Ovary (tissue), 9 donors: Measurements from ENCODE around the gene DHRS11. TPM values are rescaled to one million over a fixed set of nuclear protein-coding genes. Genes with fewer than 3 reads are reported as not detected.

Source experiments
- DNase-seq, 5 donors: peaks; one replicate each; pipeline ENCODE4 v3.0.0-alpha.2; 2019 to 2020
- H3K27ac ChIP-seq, 2 donors: fragments of 200-600 bp; one replicate each; pipeline versions ENCODE4 v1.5.1 to v1.8.0; 2019 to 2022
- H3K27me3 ChIP-seq: fragments of 200-600 bp; one replicate; pipeline ENCODE4 v1.8.0; 2022
- H3K36me3 ChIP-seq: fragments of 200-600 bp; sonication (generic); one replicate; pipeline ENCODE4 v1.5.1; 2019
- H3K4me1 ChIP-seq: one replicate; pipeline ENCODE4 v1.8.1; 2013; ENCODE audit warnings: mild to moderate bottlenecking, moderate library complexity; ENCODE audit not compliant: insufficient read depth
- H3K4me3 ChIP-seq: fragments of 200-600 bp; sonication (generic); one replicate; pipeline ENCODE4 v1.5.1; 2017
- H3K9me3 ChIP-seq, 2 donors: fragments of 200-600 bp in 1 of 2; sonication (generic) in 1 of 2; one replicate each; pipeline versions ENCODE4 v1.5.1 to v1.8.1; 2013 to 2019; ENCODE audit warnings: mild to moderate bottlenecking in 1 of 2, moderate library complexity in 1 of 2
- CTCF ChIP-seq, 3 donors: fragments of 450-650 bp in 2 of 3; fragments of 200-600 bp in 1 of 3; IDR thresholded peaks; one replicate each; pipeline versions ENCODE4 v1.5.1 to v1.8.0; 2016 to 2022; ENCODE audit warnings: antibody characterized with exemption in 3 of 3, mild to moderate bottlenecking in 1 of 3
- EP300 ChIP-seq: sonication (generic); formaldehyde crosslinking; IDR thresholded peaks from one replicate; pipeline ENCODE4 v1.6.1; 2017; ENCODE audit warnings: antibody characterized with exemption
- POLR2A ChIP-seq: fragments of 450-650 bp; IDR thresholded peaks from one replicate; pipeline ENCODE4 v1.6.1; 2017; ENCODE audit warnings: antibody characterized with exemption, mild to moderate bottlenecking, moderate library complexity
- WGBS, 3 donors: extraction: QIAGEN DNeasy Blood & Tissue Kit in 1 of 3; methylation state at CpG; one replicate each; pipeline versions ENCODE4 v1.1.5 to v1.1.7; 2013 to 2017; 5-methylcytosine and 5-hydroxymethylcytosine counted together
- intact Hi-C, 4 donors: fragments of 100-400 bp; cut with DNase I; formaldehyde crosslinking; loops; one replicate each; pipeline versions ENCODE4 v1.11.0 to v1.15.1; 2022 to 2023
- polyA plus RNA-seq, 2 donors: library from polyadenylated mRNA; stranded (reverse); fragments of 200-250 nt in 1 of 2; fragments of 350-450 nt in 1 of 2; fragmentation: Illumina TruSeq in 1 of 2; extraction: RNeasy Lipid Tissue Mini Kit (QIAGEN cat#74804) in 1 of 2; gene quantifications; one replicate each; pipeline ENCODE4 v1.2.3, GENCODE V29; 2013 to 2014
- total RNA-seq, 7 donors: library from RNA; depleted of rRNA in 2 of 7; stranded (reverse); fragments of >200 nt in 2 of 7; fragmentation: NEBNext Ultra II Directional in 3 of 7; extraction: Animal tissue kit (Norgen Biotek cat#: 25700) in 3 of 7; gene quantifications; one replicate each; pipeline versions ENCODE4 v1.1.0 to v1.2.4, GENCODE V29; 2016 to 2023
- donor health status: DM: no; HTN: no; CAD: no; lungs with moderate emphysema.
- donor health status: DM: no; HTN: no; CAD: no.
- donor health status: Bipolar disorder and iron deficiency.
- donor health status: DM: yes; HTN: yes; CAD: no.
- donor health status: DM: no; HTN: no; CAD: no.
- donor health status: DM: yes; HTN: yes; CAD: no.

The DHRS11 gene
- total and polyA plus RNA-seq, 9 donors: 3.0 to 10.2 (median 6.6) TPM

GRCh38 chr17:36629970-36630502 is 38.4 kb downstream of the DHRS11 start:
- H3K27ac ChIP-seq: no peak overlapping the region
- H3K4me1 ChIP-seq: no peaks in the 10 kb centered on the region
- H3K9me3 ChIP-seq: no peaks in the 10 kb centered on the region
- 79 to 81% (median 80%) methylated on average over 8 of the region's 8 CpGs for WGBS, 3 donors
- no peak overlapping the region for H3K4me3 ChIP-seq
- intact Hi-C loops: loop anchor here (5.0 to 10.0 kb wide), 4 partner anchors 417 to 615 kb away; no protein-coding TSS in a partner anchor
- no peak for TF ChIP-seq POLR2A
- TF ChIP-seq EP300: no peak
- TF ChIP-seq CTCF (IDR thresholded peaks at IDR 0.05): no peak
- no peaks in the 10 kb centered on the region for H3K36me3 ChIP-seq
- no peaks in the 10 kb centered on the region for H3K27me3 ChIP-seq
- DNase-seq: no peak

GRCh38 chr17:36631022-36631421 is 39.3 kb downstream of the DHRS11 start:
- TF ChIP-seq EP300 (no peak), POLR2A (no peak), CTCF (IDR thresholded peaks at IDR 0.05) (no peak)
- Histone ChIP-seq H3K27ac (no peak overlapping the region), H3K4me3 (no peak overlapping the region), H3K9me3 (no peaks in the 10 kb centered on the region), H3K36me3 (no peaks in the 10 kb centered on the region), H3K27me3 (no peaks in the 10 kb centered on the region), H3K4me1 (no peaks in the 10 kb centered on the region)
- no peak for DNase-seq
- WGBS, 3 donors: 65 to 73% (median 67%) methylated on average over 4 of the region's 4 CpGs
- intact Hi-C loops: loop anchor here in 3 of 4 donors (5.0 to 10.0 kb wide), 2 partner anchors 416 to 424 kb away; no protein-coding TSS in a partner anchor

GRCh38 chr17:36632916-36633771 is 41.5 kb downstream of the DHRS11 start:
- H3K4me1 ChIP-seq: no peaks in the 10 kb centered on the region
- H3K27ac ChIP-seq: no peak overlapping the region
- no peak for DNase-seq
- H3K4me3 ChIP-seq: no peak overlapping the region
- H3K36me3 ChIP-seq: no peaks in the 10 kb centered on the region
- no peak for TF ChIP-seq POLR2A
- no peak for TF ChIP-seq EP300
- TF ChIP-seq CTCF (IDR thresholded peaks at IDR 0.05): no peak
- H3K9me3 ChIP-seq: no peaks in the 10 kb centered on the region
- 22 to 27% (median 24%) methylated on average over 18 of the region's 18 CpGs for WGBS, 3 donors
- H3K27me3 ChIP-seq: no peaks in the 10 kb centered on the region
- intact Hi-C loops: loop anchor here in 3 of 4 donors (5.0 to 10.0 kb wide), 2 partner anchors 414 to 422 kb away; no protein-coding TSS in a partner anchor

GRCh38 chr17:36640346-36640745 is 48.7 kb downstream of the DHRS11 start:
- H3K27ac ChIP-seq: no peak overlapping the region
- intact Hi-C loops: no loop called here
- no peaks in the 10 kb centered on the region for H3K27me3 ChIP-seq
- peaks cover 6% of the 10 kb centered on the region for H3K4me1 ChIP-seq
- TF ChIP-seq EP300 (no peak), CTCF (IDR thresholded peaks at IDR 0.05) (no peak), POLR2A (no peak)
- 79 to 93% (median 84%) methylated on average over 2 of the region's 2 CpGs for WGBS, 3 donors
- no peaks in the 10 kb centered on the region for H3K9me3 ChIP-seq
- DNase-seq: no peak
- no peaks in the 10 kb centered on the region for H3K36me3 ChIP-seq
- H3K4me3 ChIP-seq: no peak overlapping the region
